GM12878 (cell line): ENCODE data around the gene EPN3. TPM values are rescaled to one million over a fixed set of nuclear protein-coding genes. Genes with fewer than 3 reads are reported as not detected.

Source experiments
- ATAC-seq: fragments of 200-7000 bp; cut with Tn5 transposase; 3 replicates; pipeline ENCODE4 v1.9.1; 2020; ENCODE audit warnings: mild to moderate bottlenecking, moderate library complexity
- BruUV-seq: library from RNA; stranded (reverse); fragments of 400-500 nt; replicated peaks from 2 replicates; lab custom pipeline; 2021; lab: Mats Ljungman, UMichigan
- CTCF ChIA-PET: fragments of 300-600 bp; sonication (Branson Sonifier 250); formaldehyde crosslinking; extraction: SDS; loops from one replicate; lab custom pipeline; 2021; ENCODE audit warnings: inconsistent platforms; lab: Yijun Ruan, JAX
- POLR2A ChIA-PET: fragments of 350-600 bp; formaldehyde crosslinking; extraction: SDS; loops from one replicate; lab custom pipeline; 2021; ENCODE audit warnings: inconsistent platforms; lab: Charles Lee
- RAD21 ChIA-PET: fragments of 300-600 bp; sonication (Branson Sonifier 250); formaldehyde crosslinking; loops from one replicate; lab custom pipeline; 2023; ENCODE audit warnings: antibody characterized with exemption; ENCODE audit not compliant: unreplicated experiment; lab: Charles Lee
- SMC1A ChIA-PET: fragments of 300-600 bp; sonication (Branson Sonifier 250); formaldehyde crosslinking; loops from one replicate; lab custom pipeline; 2023; ENCODE audit not compliant: unreplicated experiment, uncharacterized antibody; lab: Charles Lee
- DNase-seq: peaks from one replicate; pipeline ENCODE4 v3.0.0-alpha.2; 2011; ENCODE audit warnings: low read depth, low spot score
- FAIRE-seq: peaks from 3 replicates; lab custom pipeline; 2011; peaks lifted over from hg19 to GRCh38; lab: Jason Lieb, UNC
- H2AFZ ChIP-seq: 2 replicates; pipeline ENCODE4 v1.6.0; 2011; ENCODE audit warnings: low read depth, low read length, control low read depth; ENCODE audit not compliant: control insufficient read depth
- H3K27ac ChIP-seq: 2 replicates; pipeline ENCODE4 v1.5.1; 2011; ENCODE audit warnings: control low read depth; ENCODE audit not compliant: control insufficient read depth, insufficient read depth
- H3K27me3 ChIP-seq, 2 experiments: replicated peaks in 1 of 2; 2 replicates each; pipeline versions ENCODE4 v1.6.0 to v1.6.1; 2011; ENCODE audit warnings: low read length in 1 of 2; ENCODE audit not compliant: control insufficient read depth in 2 of 2, insufficient read depth in 2 of 2
- H3K36me3 ChIP-seq, 2 experiments: 2 replicates each; pipeline ENCODE4 v1.5.1; 2011; ENCODE audit warnings: low read length in 1 of 2; ENCODE audit not compliant: control insufficient read depth in 2 of 2, insufficient read depth in 2 of 2
- H3K4me1 ChIP-seq: 2 replicates; pipeline ENCODE4 v1.6.1; 2011; ENCODE audit warnings: mild to moderate bottlenecking, low read length, moderate library complexity, mixed read lengths; ENCODE audit not compliant: control insufficient read depth, insufficient read depth
- H3K4me2 ChIP-seq: 2 replicates; pipeline ENCODE4 v1.6.0; 2011; ENCODE audit warnings: control low read depth; ENCODE audit not compliant: control insufficient read depth, insufficient read depth
- H3K4me3 ChIP-seq: fragments of 200-600 bp; sonication (generic); 2 replicates; pipeline ENCODE4 v1.5.1; 2016
- H3K79me2 ChIP-seq: 2 replicates; pipeline ENCODE4 v1.6.0; 2011; ENCODE audit warnings: low read length; ENCODE audit not compliant: control insufficient read depth, insufficient read depth
- H3K9ac ChIP-seq: 2 replicates; pipeline ENCODE4 v1.8.0; 2011; ENCODE audit warnings: low read length, control low read depth, mixed read lengths; ENCODE audit not compliant: control insufficient read depth, insufficient read depth
- H3K9me3 ChIP-seq: replicated peaks from 3 replicates; pipeline ENCODE4 v1.5.1; 2011; ENCODE audit warnings: mild to moderate bottlenecking, low read length; ENCODE audit not compliant: control insufficient read depth, insufficient read depth
- H4K20me1 ChIP-seq: 2 replicates; pipeline ENCODE4 v1.6.0; 2011; ENCODE audit not compliant: control insufficient read depth, insufficient read depth
- CUX1 ChIP-seq: IDR thresholded peaks from 2 replicates; pipeline ENCODE4 v1.6.1; 2012; ENCODE audit warnings: improper control_type of control experiment, low read depth, low read length; ENCODE audit not compliant: insufficient replicate concordance
- ETV6 ChIP-seq, 2 experiments: fragments of 450-650 bp in 1 of 2; IDR thresholded peaks in 1 of 2; conservative IDR thresholded peaks in 1 of 2; 2 replicates each; pipeline ENCODE4 v1.6.1; 2014; ENCODE audit warnings: antibody characterized with exemption in 1 of 2, borderline replicate concordance in 1 of 2, low read depth in 1 of 2, mild to moderate bottlenecking in 1 of 2, moderate library complexity in 1 of 2
- HDGF ChIP-seq: fragments of 450-650 bp; IDR thresholded peaks from 2 replicates; pipeline ENCODE4 v1.6.1; 2016; ENCODE audit warnings: antibody characterized with exemption
- IRF5 ChIP-seq: fragments of 450-650 bp; IDR thresholded peaks from 2 replicates; pipeline ENCODE4 v1.6.1; 2017; ENCODE audit warnings: borderline replicate concordance
- NFIC ChIP-seq: IDR thresholded peaks from 2 replicates; pipeline ENCODE4 v1.6.1; 2012; ENCODE audit warnings: low read depth, mild to moderate bottlenecking, inconsistent platforms, low read length, moderate library complexity
- NFYA ChIP-seq: IDR thresholded peaks from 2 replicates; pipeline ENCODE4 v1.6.1; 2011; ENCODE audit warnings: low read depth, mild to moderate bottlenecking, low read length, improper control_type of control experiment, borderline replicate concordance
- POU2F2 ChIP-seq: IDR thresholded peaks from 3 replicates; pipeline ENCODE4 v1.6.1; 2011; ENCODE audit warnings: low read depth, mild to moderate bottlenecking, low read length, borderline replicate concordance
- SPI1 ChIP-seq: IDR thresholded peaks from 2 replicates; pipeline ENCODE4 v1.6.1; 2011; ENCODE audit warnings: low read depth, mild to moderate bottlenecking, low read length, moderate library complexity, borderline replicate concordance; ENCODE audit not compliant: insufficient read depth
- ZBED1 ChIP-seq: IDR thresholded peaks from 2 replicates; pipeline ENCODE4 v1.6.1; 2016; ENCODE audit warnings: borderline replicate concordance
- ZNF274 ChIP-seq: IDR thresholded peaks from one replicate; pipeline ENCODE4 v1.8.0; 2011; ENCODE audit not compliant: insufficient read length, insufficient read depth
- ZNF687 ChIP-seq: fragments of 450-650 bp; IDR thresholded peaks from 2 replicates; pipeline ENCODE4 v1.6.1; 2017; ENCODE audit warnings: mild to moderate bottlenecking, moderate library complexity
- WGBS: methylation state at CpG from one replicate; pipeline ENCODE4 v1.1.6; 2016; ENCODE audit warnings: low lambda C conversion rate; ENCODE audit not compliant: insufficient replicate concordance, insufficient coverage; ENCODE audit errors: missing lambda C conversion rate; 5-methylcytosine and 5-hydroxymethylcytosine counted together
- in situ Hi-C: fragments of 300-500 bp; cut with MboI; formaldehyde crosslinking; loops from 9 replicates; pipeline ENCODE4 v1.14.3; 2018; ENCODE audit warnings: mixed read lengths
- intact Hi-C: fragments of 100-400 bp; cut with micrococcal nuclease; formaldehyde crosslinking; loops from one replicate; pipeline ENCODE4 v1.14.2; 2022; ENCODE audit not compliant: unreplicated experiment
- polyA plus RNA-seq, 11 experiments: library from polyadenylated mRNA; depleted of rRNA in 4 of 11; unstranded in 6 of 11; stranded (reverse) in 5 of 11; fragments of >200 nt; fragmentation: Nextera tagmentation in 4 of 11; fragmentation: Illumina TruSeq in 1 of 11; extraction: Ambion mirVana in 4 of 11; extraction: Trizol in 1 of 11; gene quantifications; 1 replicate in 1 of 11; 2 replicates in 10 of 11; pipeline versions ENCODE4 v1.2.1 to v1.2.3, GENCODE V29; 2011 to 2016; ENCODE audit warnings: inconsistent platforms in 2 of 11, missing spikeins in 2 of 11, low read depth in 1 of 11
- total RNA-seq, 4 experiments: library from RNA; depleted of rRNA in 3 of 4; stranded (reverse); fragments of >200 nt in 3 of 4; fragmentation: Illumina TruSeq in 1 of 4; extraction: Trizol in 1 of 4; gene quantifications; 2 replicates each; pipeline versions ENCODE4 v1.2.1 to v1.2.3, GENCODE V29; 2013 to 2021

Gene EPN3
- total and polyA plus RNA-seq, 10 of the 15 experiments (the other 5 are each of a cell fraction or from before 2014, with no cell fraction given), result 0.04 to 0.07 TPM; not detected in 8

GRCh38 chr17:50487213-50488096 is 45.1 kb upstream of the EPN3 start:
- no peak for DNase-seq
- Histone ChIP-seq H3K9ac (no peak overlapping the region), H3K4me1 (no peaks in the 10 kb centered on the region), H2AFZ (no peak overlapping the region), H3K36me3 (peaks cover 0 to 10% of the 10 kb centered on the region in 2 experiments; a peak in 2 of 4 replicates), H3K27me3 (no peaks in the 10 kb centered on the region), H3K4me3 (no peak overlapping the region), H3K27ac (no peak overlapping the region), H3K9me3 (no peaks in the 10 kb centered on the region), H4K20me1 (no peaks in the 10 kb centered on the region), H3K4me2 (no peak overlapping the region), H3K79me2 (no peaks in the 10 kb centered on the region)
- WGBS, result 66% methylated on average over 17 of the region's 17 CpGs
- no TSS peak for BruUV-seq
- POLR2A ChIA-PET, result interaction anchor here (0.7 kb wide), 1 partner anchor 25 kb away, joined by 3 read pairs; no protein-coding TSS in a partner anchor
- SMC1A ChIA-PET, result no interaction called here
- RAD21 ChIA-PET, result no interaction called here
- in situ Hi-C loops (loop anchor here (10.0 kb wide), 1 partner anchor 137 kb away; no protein-coding TSS in a partner anchor), intact Hi-C loops (no loop called here)
- FAIRE-seq, result no peak
- no peak for ATAC-seq
- CTCF ChIA-PET, result interaction anchor here (0.8 to 2.4 kb wide), 8 partner anchors 8 to 139 kb away, joined by 3 to 8 read pairs (median 4); partner anchors contain the start of gene SPATA20
- no peak for TF ChIP-seq ZNF687
- TF ChIP-seq ZNF274, result no peak
- TF ChIP-seq ETV6 (conservative IDR thresholded peaks at IDR 0.05 in 1 of 2, IDR thresholded peaks at IDR 0.05 in 1 of 2; ENCODE audit: borderline replicate concordance in 1 of 2, low read depth in 1 of 2), result no peak
- no peak for TF ChIP-seq NFYA
- no peak for TF ChIP-seq POU2F2
- no peak for TF ChIP-seq IRF5
- TF ChIP-seq NFIC, result no peak
- TF ChIP-seq SPI1, result no peak
- no peak for TF ChIP-seq CUX1
- TF ChIP-seq HDGF, result no peak
- no peak for TF ChIP-seq ZBED1
